Hepatocyte (in vitro differentiated cells): ENCODE measurements around the gene DCAF8.

Experiments
- CTCF ChIP-seq: fragments of 200-600 bp; sonication (generic); IDR thresholded peaks from 2 replicates; pipeline ENCODE4 v1.5.1; 2016; ENCODE audit warnings: antibody characterized with exemption, mild to moderate bottlenecking; ENCODE audit not compliant: poor library complexity
- EZH2 ChIP-seq: fragments of 200-600 bp; sonication (generic); IDR thresholded peaks from 2 replicates; pipeline ENCODE4 v1.6.1; 2016; ENCODE audit warnings: antibody characterized with exemption, mild to moderate bottlenecking, borderline replicate concordance
- EZH2phosphoT487 ChIP-seq: fragments of 200-600 bp; sonication (generic); IDR thresholded peaks from one replicate; pipeline ENCODE4 v1.6.1; 2018; ENCODE audit warnings: antibody characterized with exemption, mild to moderate bottlenecking, low read depth, moderate library complexity; ENCODE audit not compliant: unreplicated experiment, severe bottlenecking

GRCh38 chr1:160309185-160309557 lies 46.8 kb upstream of the DCAF8 start:
- TF ChIP-seq CTCF: no peak
- TF ChIP-seq EZH2: no peak
- TF ChIP-seq EZH2phosphoT487: no peak
